T-helper 2 cell (primary cell): Measurements from ENCODE around the gene DMPK.

Source experiments
- DNase-seq, 5 experiments: peaks; one replicate each; pipeline versions ENCODE4 v3.0.0 to v3.0.0-alpha.2; 2012 to 2022

DMPK gene

DNA sequence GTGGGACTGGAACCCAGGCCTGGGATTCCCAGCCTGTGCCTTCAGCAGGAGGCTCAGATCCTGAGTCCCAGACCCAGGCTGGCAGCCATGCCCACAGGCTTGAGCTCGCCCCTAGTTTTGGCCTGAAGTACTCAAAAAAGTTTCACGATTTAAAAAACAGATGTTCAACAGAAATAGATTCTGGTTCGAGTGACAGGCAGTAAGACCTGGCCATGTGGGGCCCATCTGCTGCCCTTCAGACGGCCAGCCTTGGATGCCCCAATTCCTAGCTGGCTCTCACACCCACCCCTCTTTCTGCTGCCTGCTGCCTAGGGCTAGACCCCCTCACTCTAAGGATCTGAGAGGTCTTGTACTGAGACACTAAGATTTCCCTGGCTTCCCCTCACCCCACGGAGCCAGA lies 2.8 kb upstream of the DMPK start:
- no peak for DNase-seq

- DNase-seq: no peak
These were observed 1.8 kb upstream of the DMPK start for GRCh38 chr19:45784096-45784495.

GRCh38 chr19:45782820-45783785 lies 813 bp upstream of the DMPK start:
- DNase-seq: no peak

DNA sequence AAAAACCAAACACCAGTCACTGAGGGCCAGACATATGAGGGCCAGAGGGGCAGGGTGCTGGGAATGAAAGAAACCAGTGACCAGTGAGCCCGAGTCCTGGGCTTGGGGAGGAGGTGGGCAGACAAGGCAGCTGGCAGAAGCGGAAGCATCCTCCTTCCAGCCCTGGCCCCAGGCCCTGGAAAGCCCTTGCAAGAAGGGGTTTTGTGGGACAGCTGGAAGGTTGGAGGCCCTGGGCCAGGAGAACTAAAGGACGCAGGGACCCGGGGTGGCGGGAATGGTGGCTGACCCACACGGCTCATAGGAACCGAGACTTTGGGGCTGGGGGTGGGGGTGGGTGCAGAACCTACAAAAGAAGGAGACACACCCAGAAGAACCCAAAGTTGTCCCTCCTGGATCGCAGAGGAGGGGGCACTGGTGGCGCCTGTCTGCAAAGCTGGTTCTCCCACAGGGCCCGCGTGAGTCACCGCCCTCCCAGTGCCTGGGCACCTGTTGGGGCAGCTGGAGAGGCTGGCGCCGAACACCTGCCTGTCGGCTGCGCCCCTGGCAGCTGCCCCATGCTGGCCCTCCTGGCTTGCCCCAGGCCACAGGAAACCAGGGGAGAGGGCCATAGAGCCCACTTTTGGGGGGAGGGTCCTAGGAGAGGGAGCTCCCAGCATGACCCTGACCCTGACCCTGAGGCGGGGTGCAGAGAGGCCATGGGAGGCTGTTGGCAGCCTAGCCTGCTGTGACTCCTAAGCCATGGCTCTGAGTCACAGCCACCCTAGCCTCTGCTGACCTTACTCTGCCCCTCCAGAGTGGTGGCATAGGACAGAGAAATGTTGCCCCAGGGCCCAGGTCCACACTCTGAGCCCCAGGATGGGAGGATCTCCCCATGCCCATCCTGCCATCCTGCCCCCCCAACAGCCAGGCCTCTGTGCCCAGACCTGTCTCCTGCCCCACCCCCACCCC lies 802 bp downstream of the DMPK start:
- no peak for DNase-seq

GRCh38 chr19:45780448-45781213 lies 1.7 kb downstream of the DMPK start:
- DNase-seq: no peak

DNA sequence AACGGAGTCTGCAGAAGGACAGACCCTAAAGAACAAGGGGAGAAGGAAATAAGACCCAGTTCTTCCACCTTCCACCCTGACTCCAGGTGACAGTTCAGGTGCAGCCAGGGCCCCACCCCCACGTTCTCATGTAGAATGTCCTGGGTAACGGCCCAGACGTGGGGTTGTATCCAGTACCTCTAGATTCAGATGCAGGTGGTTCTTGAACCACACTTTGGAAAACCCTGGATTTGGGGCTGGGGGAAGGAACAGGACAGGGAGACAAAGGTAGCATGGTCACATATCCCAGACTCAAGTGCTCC lies 2.2 kb downstream of the DMPK start:
- no peak for DNase-seq

GRCh38 chr19:45779231-45780145 lies 2.8 kb downstream of the DMPK start:
- DNase-seq: peak; percentile 62 to 86 (median 78)

DNA sequence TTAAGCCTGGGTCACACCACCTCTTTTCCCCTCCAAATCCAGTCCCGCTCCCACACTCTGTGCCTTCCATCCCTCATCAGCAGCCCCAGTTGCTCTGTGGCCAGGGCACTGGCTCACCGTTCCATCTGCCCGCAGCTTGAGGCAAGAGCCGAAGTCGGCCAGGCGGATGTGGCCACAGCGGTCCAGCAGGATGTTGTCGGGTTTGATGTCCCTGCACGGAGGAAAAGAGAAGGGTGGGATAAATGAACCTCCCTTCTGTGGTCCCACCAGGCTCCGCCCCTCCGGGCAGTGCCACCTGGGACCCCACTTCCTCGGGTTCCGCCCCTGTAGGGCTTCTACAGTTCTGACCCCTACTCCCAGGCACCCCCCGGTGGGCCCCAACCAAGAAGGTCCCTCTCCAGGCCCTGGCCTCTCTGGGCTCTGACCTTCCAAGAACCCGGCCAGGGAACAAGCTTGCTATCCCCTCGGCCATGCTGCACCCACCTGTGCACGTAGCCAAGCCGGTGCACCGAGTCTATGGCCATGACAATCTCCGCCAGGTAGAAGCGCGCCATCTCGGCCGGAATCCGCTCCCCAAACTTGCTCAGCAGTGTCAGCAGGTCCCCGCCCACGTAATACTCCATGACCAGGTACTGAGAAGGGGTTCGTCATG lies 4.2 kb downstream of the DMPK start:
- no peak for DNase-seq

- DNase-seq: no peak
These were observed 4.8 kb downstream of the DMPK start for GRCh38 chr19:45777395-45777961.

DNA sequence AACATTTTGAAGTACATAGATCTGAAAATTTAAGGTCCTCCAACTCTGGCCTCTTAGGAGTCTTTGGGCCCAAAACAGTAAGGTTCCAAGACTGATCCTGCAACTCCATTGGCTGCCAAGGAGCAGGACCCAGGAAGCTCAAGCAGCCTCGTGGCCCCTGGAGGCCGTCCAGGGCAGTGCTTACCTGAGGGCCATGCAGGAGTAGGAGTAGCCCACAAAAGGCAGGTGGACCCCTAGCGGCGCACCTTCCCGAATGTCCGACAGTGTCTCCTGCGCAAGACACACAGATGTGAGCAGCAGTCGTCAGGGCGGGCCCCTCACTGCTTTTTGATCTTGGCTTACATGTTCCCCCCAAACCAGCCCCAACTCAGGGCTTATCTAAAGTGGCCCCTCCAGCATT lies 7.5 kb downstream of the DMPK start:
- DNase-seq: no peak

DNA sequence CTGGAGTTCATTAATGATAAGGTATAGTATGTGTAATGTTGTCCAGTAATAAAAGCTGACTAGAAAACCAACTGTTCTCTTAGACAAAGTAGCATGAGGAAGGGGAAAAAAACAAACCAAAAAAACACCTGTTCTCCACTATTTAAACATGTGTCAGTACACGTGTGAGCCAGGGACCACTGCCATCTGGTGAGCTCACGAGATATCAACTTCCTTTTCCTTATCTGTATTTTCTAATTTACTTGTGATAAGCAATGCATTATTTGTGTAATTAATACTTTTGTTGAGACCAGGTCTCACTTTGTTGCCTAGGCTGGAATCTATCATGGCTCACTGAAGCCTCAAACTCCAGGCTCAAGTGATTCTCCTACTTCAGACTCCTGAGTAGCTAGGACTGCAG lies 8.9 kb downstream of the DMPK start:
- no peak for DNase-seq

GRCh38 chr19:45772912-45773311 lies 9.4 kb downstream of the DMPK start:
- no peak for DNase-seq

DNA sequence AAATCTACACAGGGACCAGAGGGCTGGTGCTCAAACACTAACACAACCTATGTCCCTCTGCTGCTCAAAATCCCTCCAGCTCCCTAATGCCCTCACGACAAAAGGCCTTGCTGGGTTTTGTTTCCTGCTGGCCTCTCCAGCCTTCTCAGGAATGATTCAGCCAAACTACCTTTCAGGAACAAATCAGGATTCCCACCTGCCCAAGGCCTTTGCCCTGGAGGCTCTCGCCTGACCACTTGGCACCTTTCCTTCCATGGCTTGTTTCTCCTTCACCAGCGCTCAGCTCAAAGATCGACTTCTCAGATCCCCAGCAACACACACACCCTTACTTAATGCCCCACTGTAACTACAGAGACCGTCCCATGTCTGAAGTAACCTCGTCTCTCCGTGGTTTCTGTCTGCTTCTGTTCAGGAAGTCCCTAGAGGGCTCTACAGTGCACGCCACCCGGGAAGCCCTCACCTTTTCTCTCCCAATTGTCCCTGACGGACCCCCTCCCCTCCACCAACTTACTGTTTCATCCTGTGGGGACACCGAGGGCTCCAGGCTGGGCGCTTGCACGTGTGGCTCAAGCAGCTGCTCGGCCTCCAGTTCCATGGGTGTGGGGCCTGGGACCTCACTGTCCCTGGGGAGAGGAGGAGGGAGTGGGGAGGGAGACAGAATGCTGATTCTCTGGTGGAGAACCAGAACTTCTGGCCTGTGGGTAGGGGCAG lies 10.0 kb downstream of the DMPK start:
- DNase-seq: no peak

GRCh38 chr19:45771311-45771933 lies 10.9 kb downstream of the DMPK start:
- DNase-seq: no peak

DNA sequence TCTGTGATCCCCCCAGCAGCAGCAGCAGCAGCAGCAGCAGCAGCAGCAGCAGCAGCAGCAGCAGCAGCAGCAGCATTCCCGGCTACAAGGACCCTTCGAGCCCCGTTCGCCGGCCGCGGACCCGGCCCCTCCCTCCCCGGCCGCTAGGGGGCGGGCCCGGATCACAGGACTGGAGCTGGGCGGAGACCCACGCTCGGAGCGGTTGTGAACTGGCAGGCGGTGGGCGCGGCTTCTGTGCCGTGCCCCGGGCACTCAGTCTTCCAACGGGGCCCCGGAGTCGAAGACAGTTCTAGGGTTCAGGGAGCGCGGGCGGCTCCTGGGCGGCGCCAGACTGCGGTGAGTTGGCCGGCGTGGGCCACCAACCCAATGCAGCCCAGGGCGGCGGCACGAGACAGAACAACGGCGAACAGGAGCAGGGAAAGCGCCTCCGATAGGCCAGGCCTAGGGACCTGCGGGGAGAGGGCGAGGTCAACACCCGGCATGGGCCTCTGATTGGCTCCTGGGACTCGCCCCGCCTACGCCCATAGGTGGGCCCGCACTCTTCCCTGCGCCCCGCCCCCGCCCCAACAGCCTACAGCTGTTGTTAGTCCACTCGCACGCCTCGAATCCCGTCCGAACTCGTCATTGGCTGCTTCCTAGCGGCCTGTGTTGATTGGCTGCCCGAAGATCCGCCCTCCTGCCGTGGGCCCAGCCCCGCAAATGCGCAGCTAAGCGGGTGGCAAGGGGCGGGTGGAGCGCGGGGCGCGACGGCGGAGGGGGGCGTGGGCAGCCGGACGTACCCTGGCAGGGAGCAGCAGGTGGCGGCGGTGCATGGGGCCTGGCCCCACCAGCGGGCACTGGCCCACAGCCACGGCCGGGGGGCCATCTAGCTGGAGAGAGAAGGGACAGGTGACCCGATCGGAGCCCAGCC lies 11.8 kb downstream of the DMPK start:
- peak; percentile 83 to 98 (median 87) for DNase-seq

GRCh38 chr19:45769821-45770191 lies 12.5 kb downstream of the DMPK start:
- DNase-seq: peak; percentile 30 to 85 (median 61)

DNA sequence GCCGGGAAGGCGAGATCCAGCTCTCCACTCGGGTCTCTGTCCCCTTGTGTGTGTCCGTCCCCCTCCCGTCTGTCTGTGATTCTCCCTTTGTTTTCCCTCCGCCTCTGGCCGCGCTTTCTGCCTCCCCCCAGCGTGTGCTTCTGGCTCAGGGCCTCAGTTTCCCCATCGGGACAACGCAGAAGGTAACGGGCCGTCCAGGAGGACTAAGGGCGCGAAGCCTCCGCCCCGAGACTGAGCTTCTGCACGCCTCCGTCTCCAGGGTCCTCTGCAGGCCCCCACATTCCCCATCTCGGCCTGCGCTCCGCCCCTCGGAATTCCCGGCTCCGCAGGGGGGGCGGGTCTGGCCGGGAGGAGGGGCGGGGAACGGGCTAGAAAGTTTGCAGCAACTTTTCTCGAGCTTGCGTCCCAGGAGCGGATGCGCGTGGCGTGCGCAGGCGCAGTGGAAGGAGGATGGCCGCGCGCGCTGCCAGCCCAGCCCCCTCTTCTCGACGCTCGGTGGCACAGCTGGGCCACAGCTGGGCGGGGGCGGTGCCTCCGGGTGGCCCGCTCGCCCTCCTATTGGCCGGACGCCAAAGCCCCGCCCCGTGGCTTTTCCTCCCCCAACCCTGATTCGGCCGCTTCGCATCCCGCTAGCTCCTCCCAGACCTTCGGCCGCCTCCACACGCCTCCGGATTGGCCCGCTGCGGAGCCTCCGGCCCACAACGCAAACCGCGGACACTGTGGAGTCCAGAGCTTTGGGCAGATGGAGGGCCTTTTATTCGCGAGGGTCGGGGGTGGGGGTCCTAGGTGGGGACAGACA lies 13.1 kb downstream of the DMPK start, which contains the start of gene SIX5:
TSS of gene SIX5 (minus strand) at position 269 of the 799 bp plus-strand sequence. CDS start 408 bp downstream, outside the sequence.
- DNase-seq: peak; percentile 88 to 98 (median 92)

DNA sequence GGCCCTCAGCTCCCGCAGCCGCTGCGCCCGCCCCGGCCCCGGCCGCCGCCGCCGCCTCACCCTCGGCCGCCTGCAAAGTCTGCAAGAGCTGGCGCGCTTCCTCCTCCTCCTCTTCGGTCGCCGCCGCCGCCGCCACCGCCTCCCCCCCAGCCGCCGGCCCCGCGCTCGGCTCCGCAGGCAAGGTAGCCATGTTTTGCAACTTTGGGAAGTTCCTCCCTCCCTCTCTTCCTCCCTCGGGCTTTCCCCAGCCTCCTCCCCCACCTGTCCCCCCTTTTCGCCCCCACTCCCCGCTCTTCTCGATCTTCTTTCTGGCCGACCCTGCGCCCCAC lies 13.7 kb downstream of the DMPK start:
- peak in 3 of 5 experiments; percentile 10 to 58 (median 36) for DNase-seq
